Measurements from ENCODE around the gene APOB. TPM values are rescaled to one million over a fixed set of nuclear protein-coding genes. Genes with fewer than 3 reads are reported as not detected.
A peak's percentile ranks its signal among the peaks of the same experiment; 100 is the strongest.

APOB gene
- total and polyA plus RNA-seq, 2 of the 13 experiments (the other 11 are each of a cell fraction or from before 2014, with no cell fraction given) = 1,569 to 2,515 TPM

DNA sequence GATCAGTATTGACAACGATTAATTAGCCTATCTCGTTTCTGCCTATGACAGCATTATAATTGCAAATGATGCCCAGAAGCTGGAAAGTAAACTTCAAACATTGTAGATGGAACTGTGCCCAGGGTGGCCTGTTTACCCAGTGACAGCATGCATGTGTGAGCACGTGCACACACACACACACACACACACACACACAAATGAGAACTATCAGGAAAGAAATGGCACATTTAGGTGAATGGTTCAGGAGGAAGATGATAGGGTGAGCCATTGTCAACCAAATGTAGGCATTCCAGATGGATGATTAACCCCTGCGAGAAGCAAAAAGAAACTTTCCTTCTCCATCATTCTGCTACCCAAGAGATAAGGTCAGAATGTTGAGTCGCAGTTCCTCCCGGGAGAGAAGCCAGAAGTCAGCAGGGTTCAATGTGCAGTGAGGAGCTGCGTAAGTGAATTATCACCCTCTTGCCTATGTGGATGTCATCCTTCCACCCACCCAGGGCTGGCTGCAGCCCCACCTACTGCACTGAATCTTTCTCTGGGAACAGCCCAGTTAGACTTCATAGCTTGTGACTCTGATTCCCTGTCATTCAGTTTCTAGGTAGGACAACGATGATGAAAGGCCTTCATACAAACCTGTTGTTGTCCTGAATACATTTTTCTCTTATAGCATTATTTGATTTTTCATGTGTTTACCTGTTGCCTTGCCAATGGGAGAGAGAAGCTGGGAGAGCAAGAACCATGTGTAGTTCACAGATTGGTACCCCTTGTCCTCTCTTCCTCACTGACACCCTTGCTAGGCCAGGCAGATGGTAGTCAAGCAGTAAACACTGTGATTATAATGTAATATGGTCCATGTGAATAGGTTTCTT, 3.5 kb upstream of the APOB start (continued):
- TF ChIP-seq, protein P1, sequence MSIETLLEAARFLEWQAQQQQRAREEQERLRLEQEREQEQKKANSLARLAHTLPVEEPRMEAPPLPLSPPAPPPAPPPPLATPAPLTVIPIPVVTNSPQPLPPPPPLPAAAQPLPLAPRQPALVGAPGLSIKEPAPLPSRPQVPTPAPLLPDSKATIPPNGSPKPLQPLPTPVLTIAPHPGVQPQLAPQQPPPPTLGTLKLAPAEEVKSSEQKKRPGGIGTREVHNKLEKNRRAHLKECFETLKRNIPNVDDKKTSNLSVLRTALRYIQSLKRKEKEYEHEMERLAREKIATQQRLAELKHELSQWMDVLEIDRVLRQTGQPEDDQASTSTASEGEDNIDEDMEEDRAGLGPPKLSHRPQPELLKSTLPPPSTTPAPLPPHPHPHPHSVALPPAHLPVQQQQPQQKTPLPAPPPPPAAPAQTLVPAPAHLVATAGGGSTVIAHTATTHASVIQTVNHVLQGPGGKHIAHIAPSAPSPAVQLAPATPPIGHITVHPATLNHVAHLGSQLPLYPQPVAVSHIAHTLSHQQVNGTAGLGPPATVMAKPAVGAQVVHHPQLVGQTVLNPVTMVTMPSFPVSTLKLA (IDR thresholded peaks at IDR 0.05) = peak; percentile 86
- TF ChIP-seq ZNF761 (CRISPR knock-in tag; conservative IDR thresholded peaks at IDR 0.05) = 0 out of 2 replicates have a peak, but pooled peaks have one; percentile 35
- TF ChIP-seq ZNF350 (CRISPR knock-in tag; IDR thresholded peaks at IDR 0.05; ENCODE audit: borderline replicate concordance, low read depth) = peak; percentile 47; the same call in 1 of the 2 replicates
- TF ChIP-seq KDM1A (CRISPR knock-in tag; IDR thresholded peaks at IDR 0.05) = no peak

DNA sequence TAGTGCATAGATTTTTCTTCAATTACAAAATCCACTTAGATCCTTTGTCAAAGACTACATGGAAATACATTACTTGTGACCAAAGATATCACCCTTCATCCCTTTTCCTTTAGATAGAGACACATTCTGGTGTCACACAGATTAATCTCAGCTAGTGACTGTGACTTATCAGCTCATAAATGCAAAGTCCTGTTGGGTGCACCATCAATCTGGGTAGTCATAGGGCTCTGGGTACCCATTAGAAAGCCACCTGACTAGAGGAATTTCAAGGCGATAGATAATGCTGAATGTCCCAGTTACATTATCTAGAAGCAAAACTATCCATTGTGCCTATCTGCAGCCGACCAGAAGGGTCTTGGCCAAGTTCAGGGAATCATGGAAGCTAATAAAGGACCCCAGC, 2.6 kb upstream of the APOB start:
- Histone ChIP-seq H3K4me3 (replicated peaks in 1 of 3; ENCODE audit: insufficient read depth in 1 of 3, low read depth in 2 of 3, low read length in 3 of 3) (no peak overlapping the region), H3K27me3 (ENCODE audit: control insufficient read depth in 1 of 2, insufficient read depth in 2 of 2, low read length in 2 of 2) (no peaks in the 10 kb centered on the region; a peak in 1 of 5 replicates), H3K4me2 (ENCODE audit: low read depth, low read length) (no peak overlapping the region), H3K4me1 (ENCODE audit: insufficient read depth, low read length) (peaks cover 55% of the 10 kb centered on the region), H3K9me3 (ENCODE audit: low read length) (no peaks in the 10 kb centered on the region), H3K79me2 (ENCODE audit: insufficient read depth, low read length) (peaks cover 38% of the 10 kb centered on the region), H4K20me1 (ENCODE audit: insufficient read depth, low read length) (peaks cover 19% of the 10 kb centered on the region), H3K36me3 (replicated peaks in 1 of 2; ENCODE audit: control insufficient read depth in 1 of 2, insufficient read depth in 2 of 2, low read length in 2 of 2) (peaks cover 6 to 15% of the 10 kb centered on the region in 2 experiments; a peak in 3 of 5 replicates), H3K27ac (ENCODE audit: extremely low read length, insufficient read depth, low read length) (no peak overlapping the region), H2AFZ (ENCODE audit: low read length) (no peak overlapping the region), H3K9ac (ENCODE audit: insufficient read depth, low read depth, low read length) (no peak overlapping the region)
- TF ChIP-seq ZBTB49 (CRISPR knock-in tag; IDR thresholded peaks at IDR 0.05; ENCODE audit: borderline replicate concordance) (no peak), BCL6 (CRISPR knock-in tag; IDR thresholded peaks at IDR 0.05) (peak; percentile 66; the same call in 1 of the 2 replicates)
- POLR2A ChIA-PET = interaction anchor here (0.8 to 13.2 kb wide), 9 partner anchors 9 to 72 kb away, joined by 3 to 317 read pairs (median 21); no protein-coding TSS in a partner anchor
- in situ Hi-C loops (cut with HindIII; ENCODE audit: extremely low pct_ligation_motif_present, low pct_unique_long_range_greater_than_20kb) (no loop called here), intact Hi-C loops (cut with micrococcal nuclease; ENCODE audit: unreplicated experiment) (no loop called here)
- BruUV-seq (replicated peaks) = no TSS peak
- 96% methylated on average over 2 of the region's 2 CpGs for WGBS (ENCODE audit: low lambda C conversion rate)
- no peak for FAIRE-seq
- DNase-seq (ENCODE audit: low spot score) = no peak
- no peak for ATAC-seq
- CTCF ChIA-PET (ENCODE audit: low intra/inter-chr PET ratio, low total read pairs) = no interaction called here

All from HepG2 (cell line).